HEK293T (cell line): Measurements from ENCODE around the gene NAV2.

Experiments
- ARNT ChIP-seq: fragments of 450-650 bp; IDR thresholded peaks from 2 replicates; pipeline ENCODE4 v1.6.1; 2017; ENCODE audit warnings: mild to moderate bottlenecking
- CTBP1 ChIP-seq: fragments of 450-650 bp; IDR thresholded peaks from 2 replicates; pipeline ENCODE4 v1.6.1; 2016; ENCODE audit warnings: borderline replicate concordance
- FOXK2 ChIP-seq: fragments of 450-650 bp; IDR thresholded peaks from 2 replicates; pipeline ENCODE4 v1.6.1; 2016; ENCODE audit warnings: mild to moderate bottlenecking
- FOXM1 ChIP-seq: fragments of 450-650 bp; IDR thresholded peaks from 2 replicates; pipeline ENCODE4 v1.6.1; 2017; ENCODE audit warnings: mild to moderate bottlenecking, borderline replicate concordance
- L3MBTL2 ChIP-seq: fragments of 450-650 bp; conservative IDR thresholded peaks from 2 replicates; pipeline ENCODE4 v1.6.1; 2016; ENCODE audit warnings: mild to moderate bottlenecking
- NFRKB ChIP-seq: fragments of 450-650 bp; IDR thresholded peaks from 2 replicates; pipeline ENCODE4 v1.6.1; 2016; ENCODE audit warnings: mild to moderate bottlenecking, moderate library complexity
- SP1 ChIP-seq: fragments of 450-650 bp; IDR thresholded peaks from 2 replicates; pipeline ENCODE4 v1.6.1; 2017
- TARDBP ChIP-seq: fragments of 450-650 bp; IDR thresholded peaks from 2 replicates; pipeline ENCODE4 v1.6.1; 2016

DNA sequence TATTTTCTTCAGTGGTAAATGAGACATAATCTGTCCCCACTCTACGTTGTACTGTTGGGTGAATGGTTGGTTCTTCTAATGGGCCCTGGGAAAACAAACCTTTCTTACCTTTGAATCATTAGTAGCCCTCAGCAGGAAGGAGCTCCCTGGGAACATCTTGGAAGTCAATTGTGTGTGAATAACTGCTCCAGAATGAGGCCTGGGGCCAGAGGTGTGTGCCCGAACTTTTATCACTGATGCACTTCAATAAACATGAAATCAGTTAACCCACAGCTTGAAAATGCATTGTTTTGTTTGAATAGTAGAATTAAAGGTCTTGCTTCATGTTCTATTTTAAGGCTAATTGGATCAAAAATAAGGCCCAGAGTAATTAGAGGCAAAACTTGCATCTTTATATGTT is 67.1 kb downstream of the NAV2 start:
- TF ChIP-seq TARDBP (no peak), L3MBTL2 (no peak), CTBP1 (no peak), NFRKB (no peak), FOXM1 (no peak), FOXK2 (no peak), SP1 (no peak), ARNT (no peak)
